Muscle layer of duodenum (tissue), 2 donors: ENCODE data around the gene LOXHD1.

Experiments
- H3K27ac ChIP-seq: one replicate; pipeline ENCODE4 v1.7.0; 2013; ENCODE audit warnings: mild to moderate bottlenecking, low read length
- H3K27me3 ChIP-seq: one replicate; pipeline ENCODE4 v1.7.0; 2013; ENCODE audit warnings: low read depth, mild to moderate bottlenecking, control low read depth, low read length
- H3K36me3 ChIP-seq, 2 donors: one replicate each; pipeline ENCODE4 v1.7.0; 2013; ENCODE audit warnings: low read length in 2 of 2, control low read depth in 1 of 2, mild to moderate bottlenecking in 1 of 2; ENCODE audit not compliant: insufficient read depth in 2 of 2, control insufficient read depth in 1 of 2
- H3K4me1 ChIP-seq, 2 donors: one replicate each; pipeline ENCODE4 v1.7.0; 2013; ENCODE audit warnings: low read length in 2 of 2, mild to moderate bottlenecking in 2 of 2, control low read depth in 1 of 2, moderate library complexity in 1 of 2; ENCODE audit not compliant: insufficient read depth in 2 of 2, control insufficient read depth in 1 of 2
- H3K4me3 ChIP-seq, 2 donors: one replicate each; pipeline ENCODE4 v1.7.0; 2013; ENCODE audit warnings: low read length in 2 of 2, low read depth in 1 of 2, mild to moderate bottlenecking in 1 of 2
- H3K9me3 ChIP-seq, 2 donors: one replicate each; pipeline ENCODE4 v1.7.0; 2013; ENCODE audit warnings: low read length in 2 of 2, control low read depth in 1 of 2, mild to moderate bottlenecking in 1 of 2; ENCODE audit not compliant: control insufficient read depth in 1 of 2
- donor health status: healthy.

Gene LOXHD1

GRCh38 chr18:46668135-46668534 lies 11.1 kb upstream of the LOXHD1 start:
- Histone ChIP-seq H3K27ac (no peak overlapping the region), H3K27me3 (no peaks in the 10 kb centered on the region), H3K4me3 (no peak overlapping the region), H3K36me3 (no peaks in the 10 kb centered on the region), H3K9me3 (no peaks in the 10 kb centered on the region), H3K4me1 (no peaks in the 10 kb centered on the region)

GRCh38 chr18:46663539-46663938 lies 6.5 kb upstream of the LOXHD1 start:
- H3K27ac ChIP-seq, result no peak overlapping the region
- H3K36me3 ChIP-seq, result no peaks in the 10 kb centered on the region
- H3K9me3 ChIP-seq, result no peaks in the 10 kb centered on the region
- no peaks in the 10 kb centered on the region for H3K4me1 ChIP-seq
- no peaks in the 10 kb centered on the region for H3K27me3 ChIP-seq
- no peak overlapping the region for H3K4me3 ChIP-seq

- H3K27me3 ChIP-seq, result no peaks in the 10 kb centered on the region
- H3K36me3 ChIP-seq, result no peaks in the 10 kb centered on the region
- H3K27ac ChIP-seq, result no peak overlapping the region
- H3K9me3 ChIP-seq, result no peaks in the 10 kb centered on the region
- no peak overlapping the region for H3K4me3 ChIP-seq
- no peaks in the 10 kb centered on the region for H3K4me1 ChIP-seq
Observed at GRCh38 chr18:46660957-46661749, 4.1 kb upstream of the LOXHD1 start.

- Histone ChIP-seq H3K27ac (no peak overlapping the region), H3K36me3 (no peaks in the 10 kb centered on the region), H3K27me3 (no peaks in the 10 kb centered on the region), H3K9me3 (no peaks in the 10 kb centered on the region), H3K4me3 (no peak overlapping the region), H3K4me1 (no peaks in the 10 kb centered on the region)
Observed at GRCh38 chr18:46659484-46659883, 2.5 kb upstream of the LOXHD1 start.

GRCh38 chr18:46656326-46657114 lies 500 bp downstream of the LOXHD1 start:
- Histone ChIP-seq H3K4me1 (no peaks in the 10 kb centered on the region), H3K9me3 (no peaks in the 10 kb centered on the region), H3K4me3 (no peak overlapping the region), H3K27me3 (no peaks in the 10 kb centered on the region), H3K36me3 (no peaks in the 10 kb centered on the region), H3K27ac (no peak overlapping the region)

- Histone ChIP-seq H3K4me3 (no peak overlapping the region), H3K9me3 (no peaks in the 10 kb centered on the region), H3K4me1 (no peaks in the 10 kb centered on the region), H3K27me3 (no peaks in the 10 kb centered on the region), H3K36me3 (no peaks in the 10 kb centered on the region), H3K27ac (no peak overlapping the region)
Observed at GRCh38 chr18:46652372-46652771, 4.6 kb downstream of the LOXHD1 start.

- Histone ChIP-seq H3K27me3 (no peaks in the 10 kb centered on the region), H3K4me1 (no peaks in the 10 kb centered on the region), H3K36me3 (no peaks in the 10 kb centered on the region), H3K27ac (no peak overlapping the region), H3K9me3 (no peaks in the 10 kb centered on the region), H3K4me3 (no peak overlapping the region)
Observed at GRCh38 chr18:46650681-46651080, 6.3 kb downstream of the LOXHD1 start.

GRCh38 chr18:46649071-46649862 lies 7.8 kb downstream of the LOXHD1 start:
- no peaks in the 10 kb centered on the region for H3K4me1 ChIP-seq
- no peaks in the 10 kb centered on the region for H3K27me3 ChIP-seq
- H3K27ac ChIP-seq, result no peak overlapping the region
- no peaks in the 10 kb centered on the region for H3K9me3 ChIP-seq
- H3K4me3 ChIP-seq, result no peak overlapping the region
- no peaks in the 10 kb centered on the region for H3K36me3 ChIP-seq

- Histone ChIP-seq H3K4me3 (no peak overlapping the region), H3K9me3 (no peaks in the 10 kb centered on the region), H3K27me3 (no peaks in the 10 kb centered on the region), H3K27ac (no peak overlapping the region), H3K36me3 (no peaks in the 10 kb centered on the region), H3K4me1 (no peaks in the 10 kb centered on the region)
Observed at GRCh38 chr18:46646468-46646867, 10.6 kb downstream of the LOXHD1 start.

- Histone ChIP-seq H3K27me3 (no peaks in the 10 kb centered on the region), H3K9me3 (no peaks in the 10 kb centered on the region), H3K4me1 (no peaks in the 10 kb centered on the region), H3K27ac (no peak overlapping the region), H3K4me3 (no peak overlapping the region), H3K36me3 (no peaks in the 10 kb centered on the region)
Observed at GRCh38 chr18:46642561-46642960, 14.5 kb downstream of the LOXHD1 start.

GRCh38 chr18:46641917-46642316 lies 15.1 kb downstream of the LOXHD1 start:
- Histone ChIP-seq H3K27ac (no peak overlapping the region), H3K4me1 (no peaks in the 10 kb centered on the region), H3K9me3 (no peaks in the 10 kb centered on the region), H3K4me3 (no peak overlapping the region), H3K27me3 (no peaks in the 10 kb centered on the region), H3K36me3 (no peaks in the 10 kb centered on the region)
